HCT116 (cell line): ENCODE results near the gene ANKRD23.

Experiments used
- EGR1 ChIP-seq: IDR thresholded peaks from 2 replicates; pipeline ENCODE4 v1.6.1; 2012; ENCODE audit warnings: low read depth
- EZH2 ChIP-seq: fragments of 200-600 bp; sonication (generic); IDR thresholded peaks from 2 replicates; pipeline ENCODE4 v1.6.1; 2017; ENCODE audit warnings: antibody characterized with exemption, mixed run types
- POLR2A ChIP-seq: IDR thresholded peaks from 2 replicates; pipeline ENCODE4 v1.7.0; 2011; ENCODE audit warnings: borderline replicate concordance; ENCODE audit not compliant: insufficient read depth, insufficient read length; ENCODE audit errors: extremely low read depth
- POLR2AphosphoS5 ChIP-seq: IDR thresholded peaks from 2 replicates; pipeline ENCODE4 v1.6.1; 2011; ENCODE audit warnings: mild to moderate bottlenecking, low read depth, low read length, moderate library complexity
- YY1 ChIP-seq: IDR thresholded peaks from 2 replicates; pipeline ENCODE4 v1.6.1; 2011; ENCODE audit warnings: low read length, low read depth, moderate library complexity, mild to moderate bottlenecking; ENCODE audit not compliant: insufficient replicate concordance; ENCODE audit errors: extremely low read depth
- TF ChIP-seq, protein P1 (sequence below): IDR thresholded peaks from 2 replicates; pipeline ENCODE4 v1.6.1; 2012
- TF ChIP-seq, protein P2 (sequence below), 3 experiments: fragments of 200-600 bp in 1 of 3; sonication (generic) in 1 of 3; IDR thresholded peaks in 2 of 3; conservative IDR thresholded peaks in 1 of 3; 2 replicates each; pipeline ENCODE4 v1.5.1; 2012 to 2017; ENCODE audit warnings: low read depth in 2 of 3, low read length in 2 of 3, antibody characterized with exemption in 1 of 3, borderline replicate concordance in 1 of 3, control low read depth in 1 of 3, mild to moderate bottlenecking in 1 of 3, mixed read lengths in 1 of 3, mixed run types in 1 of 3, moderate library complexity in 1 of 3; ENCODE audit not compliant: insufficient read depth in 1 of 3

DNA sequence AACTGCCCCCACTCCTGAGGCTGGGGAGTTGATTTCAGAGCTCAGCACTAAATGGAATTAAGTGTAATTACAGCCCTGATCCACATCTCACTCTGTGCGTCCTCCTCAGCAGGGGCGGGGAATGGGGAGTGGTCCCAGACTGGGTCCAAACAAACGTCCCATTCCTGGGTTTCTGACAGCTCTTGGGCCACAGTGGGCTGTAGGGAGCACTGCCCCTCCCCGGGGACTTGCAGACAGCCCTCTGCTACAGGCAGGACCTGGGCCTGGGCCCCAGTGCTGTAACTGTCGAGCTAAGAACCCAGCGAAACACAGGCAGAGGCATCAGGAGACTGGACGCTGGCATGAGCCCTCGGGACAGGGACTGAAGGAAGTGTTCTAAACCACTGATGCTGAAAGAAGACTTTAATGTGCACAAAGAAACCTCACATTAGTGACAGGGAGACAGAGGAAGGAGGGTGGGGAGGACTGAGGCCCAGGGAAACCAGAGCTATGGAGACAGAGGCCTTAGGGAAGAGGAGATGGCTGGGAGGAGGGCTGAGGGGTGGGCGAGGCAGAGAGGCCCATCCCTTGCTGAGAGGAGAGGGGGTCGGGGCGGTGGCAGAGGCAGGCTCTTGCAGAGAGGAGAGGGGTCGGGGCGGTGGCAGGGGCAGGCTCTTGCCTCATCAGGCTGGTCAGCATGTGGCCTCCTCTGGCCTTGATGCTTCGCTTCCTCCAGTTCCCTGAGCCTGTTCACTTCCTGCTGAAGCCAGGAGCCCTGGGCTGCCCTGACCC is 31.9 kb upstream of the ANKRD23 start:
- TF ChIP-seq, protein P1, sequence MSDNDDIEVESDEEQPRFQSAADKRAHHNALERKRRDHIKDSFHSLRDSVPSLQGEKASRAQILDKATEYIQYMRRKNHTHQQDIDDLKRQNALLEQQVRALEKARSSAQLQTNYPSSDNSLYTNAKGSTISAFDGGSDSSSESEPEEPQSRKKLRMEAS = no peak
- TF ChIP-seq POLR2A (no peak), EZH2 (no peak), EGR1 (no peak), POLR2AphosphoS5 (no peak), YY1 (no peak)
- TF ChIP-seq, protein P2, sequence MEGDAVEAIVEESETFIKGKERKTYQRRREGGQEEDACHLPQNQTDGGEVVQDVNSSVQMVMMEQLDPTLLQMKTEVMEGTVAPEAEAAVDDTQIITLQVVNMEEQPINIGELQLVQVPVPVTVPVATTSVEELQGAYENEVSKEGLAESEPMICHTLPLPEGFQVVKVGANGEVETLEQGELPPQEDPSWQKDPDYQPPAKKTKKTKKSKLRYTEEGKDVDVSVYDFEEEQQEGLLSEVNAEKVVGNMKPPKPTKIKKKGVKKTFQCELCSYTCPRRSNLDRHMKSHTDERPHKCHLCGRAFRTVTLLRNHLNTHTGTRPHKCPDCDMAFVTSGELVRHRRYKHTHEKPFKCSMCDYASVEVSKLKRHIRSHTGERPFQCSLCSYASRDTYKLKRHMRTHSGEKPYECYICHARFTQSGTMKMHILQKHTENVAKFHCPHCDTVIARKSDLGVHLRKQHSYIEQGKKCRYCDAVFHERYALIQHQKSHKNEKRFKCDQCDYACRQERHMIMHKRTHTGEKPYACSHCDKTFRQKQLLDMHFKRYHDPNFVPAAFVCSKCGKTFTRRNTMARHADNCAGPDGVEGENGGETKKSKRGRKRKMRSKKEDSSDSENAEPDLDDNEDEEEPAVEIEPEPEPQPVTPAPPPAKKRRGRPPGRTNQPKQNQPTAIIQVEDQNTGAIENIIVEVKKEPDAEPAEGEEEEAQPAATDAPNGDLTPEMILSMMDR (IDR thresholded peaks at IDR 0.05 in 2 of 3, conservative IDR thresholded peaks at IDR 0.05 in 1 of 3; ENCODE audit: borderline replicate concordance in 1 of 3, insufficient read depth in 1 of 3, low read depth in 2 of 3, low read length in 2 of 3) = no peak
